ENCODE data around the gene AKR7A2.
"Not testable (repeated sequence)": the region's sequence is repeated elsewhere in the genome, so short reads cannot be mapped to it uniquely, and the experiment has no call there.

The AKR7A2 gene

DNA sequence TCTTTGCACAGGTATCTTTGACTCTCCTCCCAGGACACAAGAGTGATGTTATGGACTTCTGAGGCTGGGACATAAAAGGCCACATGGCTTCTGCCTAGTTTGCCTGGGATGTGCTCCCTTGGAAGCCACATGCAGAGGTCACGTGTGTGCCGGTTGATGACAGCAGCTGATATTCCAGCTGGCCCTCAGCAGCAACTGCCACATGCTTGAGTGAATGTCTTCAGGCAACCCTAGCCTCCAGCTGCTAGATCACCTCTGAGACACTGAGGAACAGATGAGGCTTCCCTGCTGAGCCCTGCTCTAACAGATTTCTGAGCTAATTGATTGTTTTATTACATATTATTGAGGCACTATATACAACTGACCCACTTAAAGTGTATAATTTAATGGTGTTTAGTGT is 11.7 kb downstream of the AKR7A2 start:
- no peaks in the 10 kb centered on the region for H3K9me3 ChIP-seq
- no peaks in the 10 kb centered on the region; the same call in 1 of the 2 replicates for H3K36me3 ChIP-seq
- no peaks in the 10 kb centered on the region for H3K4me1 ChIP-seq
- H3K27me3 ChIP-seq: no peaks in the 10 kb centered on the region
- H3K4me3 ChIP-seq (ENCODE audit: low read depth, low read length): no peak overlapping the region
- TF ChIP-seq, protein P1, sequence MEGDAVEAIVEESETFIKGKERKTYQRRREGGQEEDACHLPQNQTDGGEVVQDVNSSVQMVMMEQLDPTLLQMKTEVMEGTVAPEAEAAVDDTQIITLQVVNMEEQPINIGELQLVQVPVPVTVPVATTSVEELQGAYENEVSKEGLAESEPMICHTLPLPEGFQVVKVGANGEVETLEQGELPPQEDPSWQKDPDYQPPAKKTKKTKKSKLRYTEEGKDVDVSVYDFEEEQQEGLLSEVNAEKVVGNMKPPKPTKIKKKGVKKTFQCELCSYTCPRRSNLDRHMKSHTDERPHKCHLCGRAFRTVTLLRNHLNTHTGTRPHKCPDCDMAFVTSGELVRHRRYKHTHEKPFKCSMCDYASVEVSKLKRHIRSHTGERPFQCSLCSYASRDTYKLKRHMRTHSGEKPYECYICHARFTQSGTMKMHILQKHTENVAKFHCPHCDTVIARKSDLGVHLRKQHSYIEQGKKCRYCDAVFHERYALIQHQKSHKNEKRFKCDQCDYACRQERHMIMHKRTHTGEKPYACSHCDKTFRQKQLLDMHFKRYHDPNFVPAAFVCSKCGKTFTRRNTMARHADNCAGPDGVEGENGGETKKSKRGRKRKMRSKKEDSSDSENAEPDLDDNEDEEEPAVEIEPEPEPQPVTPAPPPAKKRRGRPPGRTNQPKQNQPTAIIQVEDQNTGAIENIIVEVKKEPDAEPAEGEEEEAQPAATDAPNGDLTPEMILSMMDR (IDR thresholded peaks at IDR 0.05; ENCODE audit: low read depth, low read length): no peak
- DNase-seq: peak; percentile 19

DNA sequence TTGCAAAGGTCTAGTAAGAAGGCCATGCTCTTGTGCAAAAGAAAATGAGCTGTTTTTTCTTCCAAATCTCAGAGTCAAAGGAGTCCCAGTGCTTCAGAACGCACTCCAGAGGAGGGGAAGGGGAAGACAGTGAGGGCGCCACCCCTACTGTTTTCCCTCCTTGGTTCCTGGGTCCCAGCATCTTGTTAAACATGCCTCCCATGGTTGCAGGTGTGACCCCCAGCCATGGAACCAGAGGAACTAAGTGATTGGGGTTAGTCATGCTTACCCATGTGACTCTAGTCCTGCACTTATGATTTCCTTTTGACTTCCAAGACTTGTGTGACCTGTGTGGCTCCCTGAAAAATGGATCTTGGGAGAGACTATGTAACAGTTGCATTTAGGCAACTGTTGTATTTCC is 17.3 kb downstream of the AKR7A2 start:
- no peak overlapping the region for H3K4me3 ChIP-seq (ENCODE audit: low read depth, low read length)
- H3K27me3 ChIP-seq: no peaks in the 10 kb centered on the region
- no peaks in the 10 kb centered on the region for H3K36me3 ChIP-seq
- no peak for DNase-seq
- no peaks in the 10 kb centered on the region for H3K4me1 ChIP-seq
- TF ChIP-seq, protein P1 (IDR thresholded peaks at IDR 0.05; ENCODE audit: low read depth, low read length): no peak
- H3K9me3 ChIP-seq: no peaks in the 10 kb centered on the region

DNA sequence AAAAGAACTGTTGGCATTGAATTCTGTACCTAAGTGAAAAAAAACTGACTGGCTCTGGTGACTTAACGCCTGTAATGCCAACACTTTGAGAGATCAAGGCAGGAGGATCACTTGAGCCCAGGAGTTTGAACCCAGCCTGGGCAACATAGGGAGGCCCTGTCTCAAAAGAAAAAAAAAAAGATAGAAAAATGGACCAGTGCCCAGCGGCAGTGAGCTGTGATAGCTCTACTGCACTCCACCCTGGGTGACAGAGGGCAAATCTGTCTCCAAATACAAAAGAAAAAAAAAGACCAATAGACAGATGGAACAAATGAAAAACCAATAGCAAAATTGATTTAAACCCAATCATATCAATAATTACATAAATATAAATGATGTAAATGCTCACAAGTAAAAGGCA is 22.7 kb downstream of the AKR7A2 start:
- TF ChIP-seq, protein P1 (IDR thresholded peaks at IDR 0.05; ENCODE audit: low read depth, low read length): no peak
- no peaks in the 10 kb centered on the region for H3K4me1 ChIP-seq
- H3K36me3 ChIP-seq: no peaks in the 10 kb centered on the region
- H3K27me3 ChIP-seq: no peaks in the 10 kb centered on the region
- H3K4me3 ChIP-seq (ENCODE audit: low read depth, low read length): peak overlapping the region; percentile 48
- H3K9me3 ChIP-seq: no peaks in the 10 kb centered on the region
- no peak for DNase-seq

DNA sequence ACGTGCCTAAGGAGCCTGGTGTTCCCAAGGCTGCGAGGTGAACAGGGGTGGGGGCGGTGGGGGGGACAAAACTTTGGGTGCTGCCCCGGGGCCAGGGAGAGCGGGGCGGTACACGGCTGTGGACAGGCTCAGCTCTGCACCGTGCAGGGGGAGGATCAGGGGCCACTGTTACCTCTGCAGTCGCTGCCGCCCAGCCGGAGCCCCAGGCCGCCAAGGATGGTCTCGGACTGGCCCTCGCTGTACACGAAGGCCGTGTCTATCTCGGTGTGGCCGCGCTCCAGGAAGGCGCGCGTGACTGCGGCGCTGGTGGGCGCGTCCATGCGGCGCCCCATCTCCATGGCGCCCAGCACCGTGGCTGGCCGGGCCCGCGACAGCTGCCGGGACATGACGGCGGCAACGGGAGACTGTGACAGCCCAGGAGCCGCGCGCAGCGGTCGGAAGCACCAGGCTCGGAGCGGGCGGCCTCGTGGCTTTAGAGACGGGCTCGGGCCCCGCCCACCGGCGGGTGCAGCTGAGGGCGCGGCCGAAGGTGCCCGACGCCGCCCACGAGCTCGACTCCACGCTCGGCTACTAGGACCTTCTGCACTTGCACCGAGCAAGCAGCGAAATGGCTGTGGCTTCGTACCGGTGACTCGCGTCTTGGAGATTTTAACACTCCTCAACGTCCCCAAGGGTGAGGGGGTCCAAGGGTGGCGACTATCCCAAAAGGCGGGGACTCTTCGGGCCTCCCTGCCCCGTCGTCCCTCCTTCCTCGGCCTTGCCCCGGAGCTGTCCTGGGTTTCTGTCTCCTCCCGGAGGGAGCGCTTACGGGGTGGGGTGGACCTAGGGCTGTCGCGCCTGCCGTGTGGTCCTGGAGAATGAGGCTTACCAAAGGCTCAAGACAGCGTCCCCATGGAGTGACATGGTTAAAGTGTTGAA is 23.4 kb downstream of the AKR7A2 start, which contains the start of gene AKR7A3:
AKR7A3 (minus strand) TSS at position 447 of the 918 bp plus-strand sequence; CDS start at position 386, 61 bp downstream.
- H3K4me1 ChIP-seq, H3K36me3 ChIP-seq, H3K9me3 ChIP-seq, H3K27me3 ChIP-seq: not testable (repeated sequence)
- DNase-seq: peak; percentile 68
- peak within 1 kb of the TSS; percentile 48 for H3K4me3 ChIP-seq (ENCODE audit: low read depth, low read length)

DNA sequence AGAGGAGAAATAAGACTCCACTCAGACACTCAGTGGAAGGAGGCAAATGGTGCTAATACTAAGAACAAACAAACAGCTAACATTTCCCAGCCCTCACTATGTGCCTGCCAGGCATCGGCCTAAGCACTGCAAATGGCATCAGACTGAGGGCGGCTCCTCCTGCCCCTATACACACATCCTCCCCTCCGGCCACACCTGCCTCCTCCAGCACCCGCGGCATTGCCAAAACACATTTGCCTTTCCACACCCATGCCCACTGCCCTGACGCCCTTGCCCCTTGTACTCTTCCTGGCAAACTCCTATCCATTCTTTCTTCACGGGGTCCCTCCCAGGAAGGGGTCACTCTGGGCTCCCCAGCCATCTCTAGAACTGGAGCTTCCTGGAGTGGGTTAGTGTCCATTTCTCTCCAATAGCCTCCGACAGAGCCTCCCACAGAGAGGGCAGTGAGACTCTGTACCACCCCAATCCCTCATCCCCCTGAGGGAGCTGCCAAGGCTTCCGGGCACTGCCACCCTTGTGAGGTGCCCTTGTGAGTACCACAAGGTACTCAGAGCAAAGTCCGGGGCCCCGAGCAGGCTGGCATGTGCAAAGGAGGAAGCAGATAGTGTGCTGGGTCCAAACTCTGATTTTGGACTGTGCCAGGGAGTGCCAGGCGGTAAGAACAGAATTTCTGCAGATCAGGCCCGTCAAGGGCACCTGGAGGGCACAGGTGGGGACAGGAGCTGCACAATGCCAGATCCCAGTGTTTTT is 24.3 kb downstream of the AKR7A2 start:
- H3K27me3 ChIP-seq: no peaks in the 10 kb centered on the region
- no peaks in the 10 kb centered on the region for H3K9me3 ChIP-seq
- no peak for DNase-seq
- H3K36me3 ChIP-seq: no peaks in the 10 kb centered on the region
- no peak overlapping the region for H3K4me3 ChIP-seq (ENCODE audit: low read depth, low read length)
- no peaks in the 10 kb centered on the region for H3K4me1 ChIP-seq
- TF ChIP-seq, protein P1 (IDR thresholded peaks at IDR 0.05; ENCODE audit: low read depth, low read length): no peak

DNA sequence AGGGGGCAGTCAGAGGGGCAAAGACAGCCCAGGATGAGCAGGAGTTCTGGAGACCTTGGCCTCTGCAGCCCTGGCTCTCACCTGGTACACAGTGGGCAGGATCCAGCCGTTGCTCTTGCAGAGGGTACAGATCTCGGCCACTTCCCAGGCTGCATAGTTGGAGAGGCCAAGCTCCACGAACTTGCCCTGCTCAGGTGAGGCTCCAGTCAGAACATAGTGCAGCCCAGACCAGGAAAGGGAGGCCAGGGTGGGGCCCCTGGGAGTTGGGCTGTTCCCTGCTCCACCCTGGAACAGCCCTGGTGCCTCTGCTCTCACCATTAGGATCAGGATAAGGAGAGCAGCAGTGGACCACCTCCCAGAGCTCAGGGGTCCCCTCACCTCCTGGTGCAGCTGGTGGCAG is 26.1 kb downstream of the AKR7A2 start:
- not testable (repeated sequence) for H3K9me3 ChIP-seq; H3K27me3 ChIP-seq; DNase-seq; H3K36me3 ChIP-seq; H3K4me3 ChIP-seq (ENCODE audit: low read depth, low read length); H3K4me1 ChIP-seq

DNA sequence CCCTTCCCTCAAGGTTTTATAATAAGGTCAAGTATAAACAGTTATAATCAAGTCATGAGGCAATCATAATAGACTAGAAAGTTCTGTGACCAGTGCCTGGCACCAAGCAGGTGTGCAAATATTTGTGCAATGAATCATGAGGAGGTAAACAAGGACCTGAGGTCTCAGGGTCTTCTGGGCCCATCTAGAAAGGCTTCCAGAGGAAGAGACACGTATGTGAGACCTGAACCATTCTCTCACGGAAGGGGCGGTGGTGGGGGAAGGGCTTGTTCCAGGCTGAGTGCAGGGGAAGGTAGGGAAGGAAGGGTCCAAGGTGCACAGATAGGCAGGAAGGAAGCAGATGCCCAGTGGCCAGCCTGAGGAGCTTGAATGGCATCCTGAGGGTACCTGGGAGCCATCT is 26.6 kb downstream of the AKR7A2 start:
- DNase-seq, H3K4me1 ChIP-seq: not testable (repeated sequence)

More for the DNA sequence above, 26.6 kb downstream of the AKR7A2 start:
- H3K27me3 ChIP-seq; H3K36me3 ChIP-seq; H3K9me3 ChIP-seq; H3K4me3 ChIP-seq (ENCODE audit: low read depth, low read length): not testable (repeated sequence)

Measured in BE2C (cell line).